ENCODE measurements around the gene N4BP2L2.

N4BP2L2 gene

GRCh38 chr13:32390048-32390447 is 148.5 kb downstream of the N4BP2L2 start:
- H3K9me3 ChIP-seq (ENCODE audit: control insufficient read depth in 1 of 2, low read length in 2 of 2) = no peaks in the 10 kb centered on the region
- H3K27me3 ChIP-seq (ENCODE audit: low read depth, low read length) = no peaks in the 10 kb centered on the region
- H3K27ac ChIP-seq (ENCODE audit: low read length) = no peak overlapping the region
- no peaks in the 10 kb centered on the region for H3K4me1 ChIP-seq (ENCODE audit: control insufficient read depth in 1 of 2, insufficient read depth in 2 of 2, low read length in 2 of 2)
- H3K36me3 ChIP-seq (ENCODE audit: control insufficient read depth in 1 of 2, insufficient read depth in 2 of 2, low read length in 2 of 2) = no peaks in the 10 kb centered on the region
- no peak overlapping the region for H3K4me3 ChIP-seq (ENCODE audit: low read depth in 1 of 2, low read length in 2 of 2)

GRCh38 chr13:32385410-32385809 is 153.2 kb downstream of the N4BP2L2 start:
- H3K9me3 ChIP-seq (ENCODE audit: control insufficient read depth in 1 of 2, low read length in 2 of 2) = no peaks in the 10 kb centered on the region
- no peak overlapping the region for H3K4me3 ChIP-seq (ENCODE audit: low read depth in 1 of 2, low read length in 2 of 2)
- no peaks in the 10 kb centered on the region for H3K36me3 ChIP-seq (ENCODE audit: control insufficient read depth in 1 of 2, insufficient read depth in 2 of 2, low read length in 2 of 2)
- no peak overlapping the region for H3K27ac ChIP-seq (ENCODE audit: low read length)
- no peaks in the 10 kb centered on the region for H3K4me1 ChIP-seq (ENCODE audit: control insufficient read depth in 1 of 2, insufficient read depth in 2 of 2, low read length in 2 of 2)
- no peaks in the 10 kb centered on the region for H3K27me3 ChIP-seq (ENCODE audit: low read depth, low read length)

GRCh38 chr13:32384702-32385101 is 153.9 kb downstream of the N4BP2L2 start:
- Histone ChIP-seq H3K4me1 (ENCODE audit: control insufficient read depth in 1 of 2, insufficient read depth in 2 of 2, low read length in 2 of 2) (no peaks in the 10 kb centered on the region), H3K9me3 (ENCODE audit: control insufficient read depth in 1 of 2, low read length in 2 of 2) (no peaks in the 10 kb centered on the region), H3K27me3 (ENCODE audit: low read depth, low read length) (no peaks in the 10 kb centered on the region), H3K4me3 (ENCODE audit: low read depth in 1 of 2, low read length in 2 of 2) (no peak overlapping the region), H3K27ac (ENCODE audit: low read length) (no peak overlapping the region), H3K36me3 (ENCODE audit: control insufficient read depth in 1 of 2, insufficient read depth in 2 of 2, low read length in 2 of 2) (no peaks in the 10 kb centered on the region)

GRCh38 chr13:32383836-32384618 is 154.6 kb downstream of the N4BP2L2 start:
- Histone ChIP-seq H3K4me1 (ENCODE audit: control insufficient read depth in 1 of 2, insufficient read depth in 2 of 2, low read length in 2 of 2) (no peaks in the 10 kb centered on the region), H3K9me3 (ENCODE audit: control insufficient read depth in 1 of 2, low read length in 2 of 2) (no peaks in the 10 kb centered on the region), H3K27me3 (ENCODE audit: low read depth, low read length) (no peaks in the 10 kb centered on the region), H3K27ac (ENCODE audit: low read length) (no peak overlapping the region), H3K36me3 (ENCODE audit: control insufficient read depth in 1 of 2, insufficient read depth in 2 of 2, low read length in 2 of 2) (no peaks in the 10 kb centered on the region), H3K4me3 (ENCODE audit: low read depth in 1 of 2, low read length in 2 of 2) (no peak overlapping the region)

All from muscle layer of duodenum (tissue), 2 donors.